Panc1 (cell line): Measurements from ENCODE around the gene LRRC47. TPM values are rescaled to one million over a fixed set of nuclear protein-coding genes. Genes with fewer than 3 reads are reported as not detected.

ENCODE experiments used
- ATAC-seq: fragments of 200-7000 bp; cut with Tn5 transposase; 2 replicates; pipeline ENCODE4 v1.9.1; 2020; ENCODE audit warnings: mild to moderate bottlenecking, moderate library complexity
- BruUV-seq: library from RNA; stranded (reverse); fragments of 400-500 nt; replicated peaks from 2 replicates; lab custom pipeline; 2021; lab: Mats Ljungman, UMichigan
- CTCF ChIA-PET: fragments of 300-600 bp; sonication (Branson Sonifier 250); formaldehyde crosslinking; loops from one replicate; lab custom pipeline; 2022; ENCODE audit warnings: antibody characterized with exemption; lab: Charles Lee
- POLR2A ChIA-PET: fragments of 300-600 bp; sonication (Branson Sonifier 250); formaldehyde crosslinking; loops from one replicate; lab custom pipeline; 2022; ENCODE audit warnings: antibody characterized with exemption; lab: Charles Lee
- DNase-seq: peaks from one replicate; pipeline ENCODE4 v3.0.0-alpha.2; 2010; ENCODE audit warnings: low read depth, low spot score
- H3K27ac ChIP-seq: 2 replicates; pipeline ENCODE4 v1.5.1; 2011; ENCODE audit warnings: mild to moderate bottlenecking, low read length, inconsistent platforms
- H3K27me3 ChIP-seq: fragments of 200-500 bp; sonication (Bioruptor generic); 2 replicates; pipeline ENCODE4 v1.6.0; 2014; ENCODE audit warnings: low read length, inconsistent platforms; ENCODE audit not compliant: control insufficient read depth, insufficient read depth
- H3K36me3 ChIP-seq: fragments of 200-500 bp; sonication (Bioruptor generic); 2 replicates; pipeline ENCODE4 v1.5.1; 2014; ENCODE audit warnings: inconsistent platforms, mild to moderate bottlenecking, low read length, moderate library complexity; ENCODE audit not compliant: control insufficient read depth, insufficient read depth
- H3K4me1 ChIP-seq: 2 replicates; pipeline ENCODE4 v1.5.1; 2011; ENCODE audit warnings: inconsistent platforms, mild to moderate bottlenecking, low read length, moderate library complexity; ENCODE audit not compliant: control insufficient read depth, insufficient read depth
- H3K4me3 ChIP-seq, 2 experiments: 2 replicates each; pipeline ENCODE4 v1.5.1; 2011 to 2012; ENCODE audit warnings: low read depth in 2 of 2, low read length in 2 of 2, mild to moderate bottlenecking in 2 of 2, inconsistent platforms in 1 of 2, moderate library complexity in 1 of 2
- H3K9me3 ChIP-seq: fragments of 200-500 bp; sonication (Bioruptor generic); 2 replicates; pipeline ENCODE4 v1.5.1; 2014; ENCODE audit warnings: low read depth, mild to moderate bottlenecking, inconsistent platforms, low read length, moderate library complexity; ENCODE audit not compliant: control insufficient read depth, insufficient read depth
- CTCF ChIP-seq: fragments of 450-650 bp; IDR thresholded peaks from 2 replicates; pipeline ENCODE4 v1.5.1; 2017; ENCODE audit warnings: mild to moderate bottlenecking
- POLR2AphosphoS5 ChIP-seq: IDR thresholded peaks from 2 replicates; pipeline ENCODE4 v1.6.1; 2012; ENCODE audit warnings: mild to moderate bottlenecking, low read depth, low read length, moderate library complexity
- REST ChIP-seq, 2 experiments: IDR thresholded peaks; 2 replicates each; pipeline ENCODE4 v1.6.1; 2011 to 2012; ENCODE audit warnings: low read depth in 2 of 2, control low read depth in 1 of 2, low read length in 1 of 2, mild to moderate bottlenecking in 1 of 2, moderate library complexity in 1 of 2; ENCODE audit not compliant: insufficient read depth in 1 of 2
- SIN3A ChIP-seq: IDR thresholded peaks from 2 replicates; pipeline ENCODE4 v1.6.1; 2012; ENCODE audit warnings: low read depth, mild to moderate bottlenecking, low read length, moderate library complexity, borderline replicate concordance; ENCODE audit not compliant: insufficient read depth
- TCF7L2 ChIP-seq: IDR thresholded peaks from 2 replicates; pipeline ENCODE4 v1.6.1; 2011; ENCODE audit warnings: mild to moderate bottlenecking, low read depth, low read length, inconsistent platforms
- in situ Hi-C: cut with HindIII; loops from 2 replicates; pipeline ENCODE4 v1.10.0; 2016; ENCODE audit warnings: low sequenced_read_pairs, low pct_unique_long_range_greater_than_20kb
- intact Hi-C: fragments of 100-400 bp; cut with micrococcal nuclease; formaldehyde crosslinking; loops from one replicate; pipeline ENCODE4 v1.10.0; 2022; ENCODE audit not compliant: unreplicated experiment
- total RNA-seq: library from RNA; stranded (reverse); gene quantifications from one replicate; pipeline ENCODE4 v1.2.1, GENCODE V29; 2021; ENCODE audit not compliant: unreplicated experiment

The LRRC47 gene
- total RNA-seq, 1 experiment from 2014 or later, result 51.0 TPM

GRCh38 chr1:3836421-3836820 lies 40.1 kb upstream of the LRRC47 start:
- H3K27ac ChIP-seq, result no peak overlapping the region
- no peak for TF ChIP-seq POLR2AphosphoS5
- in situ Hi-C loops (no loop called here), intact Hi-C loops (no loop called here)
- H3K27me3 ChIP-seq, result no peaks in the 10 kb centered on the region
- ATAC-seq (no peak), DNase-seq (no peak)
- peaks cover 11% of the 10 kb centered on the region; the same call in 1 of the 2 replicates for H3K9me3 ChIP-seq
- no TSS peak for BruUV-seq
- H3K4me1 ChIP-seq, result no peaks in the 10 kb centered on the region
- CTCF ChIA-PET, result no interaction called here
- no peak overlapping the region for H3K4me3 ChIP-seq
- H3K36me3 ChIP-seq, result no peaks in the 10 kb centered on the region; the same call in none of the 2 replicates
- POLR2A ChIA-PET, result no interaction called here

- intact Hi-C loops, result no loop called here
- H3K27ac ChIP-seq, result no peak overlapping the region
- ATAC-seq (no peak), DNase-seq (no peak)
- H3K4me1 ChIP-seq, result no peaks in the 10 kb centered on the region
- H3K36me3 ChIP-seq, result peaks cover 3% of the 10 kb centered on the region
- no peak overlapping the region for H3K4me3 ChIP-seq
- TF ChIP-seq REST (IDR thresholded peaks at IDR 0.05; ENCODE audit: insufficient read depth in 1 of 2, low read depth in 2 of 2, low read length in 1 of 2) (no peak), TCF7L2 (no peak), CTCF (no peak), SIN3A (no peak), POLR2AphosphoS5 (no peak)
- H3K27me3 ChIP-seq, result no peaks in the 10 kb centered on the region
- POLR2A ChIA-PET, result no interaction called here
- in situ Hi-C loops, result no loop called here
- CTCF ChIA-PET, result no interaction called here
- no TSS peak for BruUV-seq
- peaks cover 11% of the 10 kb centered on the region; the same call in 1 of the 2 replicates for H3K9me3 ChIP-seq
These were observed 38.4 kb upstream of the LRRC47 start for GRCh38 chr1:3834701-3835100.

- no TSS peak for BruUV-seq
- Histone ChIP-seq H3K36me3 (peaks cover 3% of the 10 kb centered on the region; the same call in 1 of the 2 replicates), H3K9me3 (no peaks in the 10 kb centered on the region; the same call in 1 of the 2 replicates)
These were observed 35.4 kb upstream of the LRRC47 start for GRCh38 chr1:3831689-3832088.

More at GRCh38 chr1:3831689-3832088, 35.4 kb upstream of the LRRC47 start:
- Histone ChIP-seq H3K4me3 (no peak overlapping the region), H3K27ac (no peak overlapping the region), H3K4me1 (no peaks in the 10 kb centered on the region), H3K27me3 (no peaks in the 10 kb centered on the region)
- in situ Hi-C loops (no loop called here), intact Hi-C loops (no loop called here)
- ATAC-seq, result no peak
- TF ChIP-seq CTCF (no peak), REST (IDR thresholded peaks at IDR 0.05; ENCODE audit: insufficient read depth in 1 of 2, low read depth in 2 of 2, low read length in 1 of 2) (no peak), POLR2AphosphoS5 (no peak), TCF7L2 (no peak), SIN3A (no peak)
- DNase-seq, result no peak
- POLR2A ChIA-PET, result no interaction called here
- CTCF ChIA-PET, result no interaction called here
